Effector memory CD4-positive, alpha-beta T cell (primary cell): ENCODE data around the gene RABIF.
"Not testable (repeated sequence)": the region's sequence is repeated elsewhere in the genome, so short reads cannot be mapped to it uniquely, and the experiment has no call there.

Source experiments
- DNase-seq, 3 donors: peaks; one replicate each; pipeline ENCODE4 v3.0.0-alpha.2; 2020
- H3K27ac ChIP-seq: 2 replicates; pipeline ENCODE4 v1.7.0; 2013; ENCODE audit warnings: mild to moderate bottlenecking, low read length, moderate library complexity; ENCODE audit not compliant: insufficient read depth, poor library complexity, severe bottlenecking
- H3K27me3 ChIP-seq: replicated peaks from 2 replicates; pipeline ENCODE4 v1.7.0; 2013; ENCODE audit warnings: mild to moderate bottlenecking, low read length; ENCODE audit not compliant: insufficient read depth, control insufficient read depth, poor library complexity, severe bottlenecking
- H3K36me3 ChIP-seq: 2 replicates; pipeline ENCODE4 v1.7.0; 2013; ENCODE audit warnings: mild to moderate bottlenecking, low read length, moderate library complexity; ENCODE audit not compliant: control insufficient read depth, insufficient read depth
- H3K4me1 ChIP-seq: 2 replicates; pipeline ENCODE4 v1.7.0; 2013; ENCODE audit warnings: low read length, mild to moderate bottlenecking; ENCODE audit not compliant: control insufficient read depth, insufficient read depth, poor library complexity, severe bottlenecking
- H3K4me3 ChIP-seq: 2 replicates; pipeline ENCODE4 v1.7.0; 2013; ENCODE audit warnings: low read length, low read depth, mild to moderate bottlenecking; ENCODE audit not compliant: insufficient read depth, poor library complexity, severe bottlenecking
- H3K9me3 ChIP-seq: 2 replicates; pipeline ENCODE4 v1.7.0; 2013; ENCODE audit warnings: mild to moderate bottlenecking, low read length, moderate library complexity; ENCODE audit not compliant: control insufficient read depth

The RABIF gene

DNA sequence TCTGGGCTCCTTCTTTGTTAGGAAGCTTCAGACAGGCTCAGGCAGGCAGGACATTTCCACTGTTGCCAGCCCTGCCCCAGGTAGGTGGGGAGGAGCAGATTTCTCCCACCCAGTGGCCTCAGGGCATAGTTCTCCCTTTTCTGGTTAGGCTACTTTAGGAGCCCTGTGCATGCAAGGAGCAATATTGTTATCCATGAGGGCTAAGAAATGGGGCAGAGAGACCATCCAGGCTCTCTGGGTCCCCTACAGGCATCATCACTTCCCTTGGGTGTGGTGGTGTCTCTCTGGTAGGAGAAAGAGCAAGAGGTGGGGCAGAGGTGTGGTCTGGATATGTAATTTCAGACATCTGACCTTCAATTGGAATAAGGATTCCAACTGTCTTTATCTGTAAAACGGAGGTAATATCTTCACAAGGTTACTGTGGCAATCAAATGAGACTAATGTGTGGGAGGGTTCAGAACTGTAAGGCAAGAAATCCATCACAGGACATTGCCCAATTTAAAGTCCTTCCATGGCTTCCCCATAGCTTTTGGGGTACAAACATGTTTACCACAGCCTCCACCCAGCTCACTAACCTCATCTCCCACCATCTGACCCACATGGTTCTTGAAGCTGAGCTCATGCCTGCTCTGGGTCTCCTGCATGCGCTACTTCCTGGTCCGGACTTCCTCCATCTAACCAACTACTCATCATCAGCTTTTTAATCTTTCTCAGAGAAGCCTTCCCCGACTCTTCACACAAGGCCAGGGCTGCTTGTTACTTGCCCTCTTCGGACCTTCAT, 52.1 kb downstream of the RABIF start:
- DNase-seq = no peak
- H3K27me3 ChIP-seq = no peaks in the 10 kb centered on the region
- no peaks in the 10 kb centered on the region for H3K9me3 ChIP-seq
- H3K36me3 ChIP-seq = no peaks in the 10 kb centered on the region
- no peak overlapping the region for H3K4me3 ChIP-seq
- H3K27ac ChIP-seq = no peak overlapping the region
- peaks cover 32% of the 10 kb centered on the region for H3K4me1 ChIP-seq

DNA sequence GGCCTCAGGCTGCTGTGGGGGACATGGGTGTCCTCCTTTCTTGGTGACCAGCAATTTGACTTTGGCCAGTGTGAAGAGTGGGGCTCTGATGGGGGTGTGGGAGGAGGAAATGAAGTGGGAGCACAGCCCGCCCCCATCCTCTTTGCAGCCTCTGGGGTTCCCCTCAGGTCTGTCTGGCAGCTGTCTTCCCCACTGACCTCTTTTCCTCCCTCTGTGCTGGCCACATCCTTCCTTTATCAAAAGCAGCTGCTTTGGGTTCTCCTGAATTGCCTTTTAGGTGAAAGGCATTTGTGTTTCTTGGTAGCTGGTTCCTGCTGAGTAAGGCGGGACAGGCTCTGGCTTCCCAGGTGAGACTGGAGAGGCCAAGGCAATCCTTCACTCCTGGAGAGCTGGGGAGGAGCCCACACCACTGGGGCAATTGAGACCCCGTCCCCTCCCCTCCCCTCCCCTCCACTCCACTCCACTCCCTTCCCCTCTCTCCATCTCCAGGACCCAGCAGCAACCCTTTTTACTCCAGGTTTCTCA, 53.3 kb downstream of the RABIF start:
- H3K4me3 ChIP-seq = peak overlapping the region; percentile 30
- no peaks in the 10 kb centered on the region for H3K9me3 ChIP-seq
- no peaks in the 10 kb centered on the region for H3K27me3 ChIP-seq
- H3K27ac ChIP-seq = no peak overlapping the region
- H3K36me3 ChIP-seq = no peaks in the 10 kb centered on the region
- DNase-seq = peak; percentile 9 to 29 (median 25)
- H3K4me1 ChIP-seq = peaks cover 32% of the 10 kb centered on the region

DNA sequence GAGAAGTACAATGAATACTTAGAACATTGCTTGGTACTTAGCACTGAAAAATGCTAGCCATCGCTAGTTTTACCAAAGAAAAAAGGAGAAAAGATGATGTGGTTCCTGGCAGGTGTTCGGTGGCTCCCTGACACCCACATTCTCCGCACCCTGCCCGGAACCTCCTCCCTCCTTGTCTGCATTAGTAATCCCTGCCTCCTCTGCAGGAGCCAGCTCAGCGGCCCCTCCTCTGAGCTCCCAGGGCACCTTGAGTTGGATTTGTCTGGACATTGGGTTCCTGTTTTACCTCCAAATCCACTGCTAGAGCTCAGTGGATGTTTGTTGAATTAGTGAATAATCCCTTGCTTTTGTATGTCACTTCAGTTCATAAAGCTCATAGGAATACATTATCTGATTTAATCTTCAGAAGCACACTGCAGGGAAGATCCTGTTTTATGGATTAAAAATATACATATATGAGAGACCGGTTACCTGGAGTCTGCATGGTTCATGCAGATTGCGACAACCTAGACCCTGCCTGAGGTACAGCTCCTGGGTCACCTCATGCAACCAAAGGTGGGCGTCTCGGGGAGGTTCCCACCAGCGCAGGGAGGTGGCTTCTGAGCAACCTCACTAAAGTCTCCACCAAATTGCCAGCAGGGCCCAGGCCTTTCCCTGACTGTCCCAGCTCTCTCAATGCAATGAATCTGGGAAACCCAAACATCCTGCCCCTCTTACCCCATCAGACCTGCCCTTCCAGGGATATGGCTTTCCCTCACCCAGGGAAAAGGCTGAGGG, 54.0 kb downstream of the RABIF start:
- peaks cover 32% of the 10 kb centered on the region for H3K4me1 ChIP-seq
- H3K4me3 ChIP-seq = no peak overlapping the region
- H3K27ac ChIP-seq = no peak overlapping the region
- H3K27me3 ChIP-seq = no peaks in the 10 kb centered on the region
- no peak for DNase-seq
- H3K9me3 ChIP-seq = no peaks in the 10 kb centered on the region
- H3K36me3 ChIP-seq = no peaks in the 10 kb centered on the region

- Histone ChIP-seq H3K4me3 (no peak overlapping the region), H3K27me3 (no peaks in the 10 kb centered on the region), H3K27ac (no peak overlapping the region), H3K36me3 (no peaks in the 10 kb centered on the region), H3K4me1 (peaks cover 24% of the 10 kb centered on the region), H3K9me3 (no peaks in the 10 kb centered on the region)
- DNase-seq = no peak
These were observed 57.0 kb downstream of the RABIF start for GRCh38 chr1:202831906-202832305.

GRCh38 chr1:202829223-202829622, 59.7 kb downstream of the RABIF start:
- not testable (repeated sequence) for H3K9me3 ChIP-seq, H3K27me3 ChIP-seq, DNase-seq, H3K4me1 ChIP-seq, H3K27ac ChIP-seq, H3K4me3 ChIP-seq, H3K36me3 ChIP-seq
